ENCODE data around the gene MAD2L1BP. TPM values are rescaled to one million over a fixed set of nuclear protein-coding genes. Genes with fewer than 3 reads are reported as not detected.

MAD2L1BP gene
- total RNA-seq, 1 donor from 2014 or later: 24.4 TPM

DNA sequence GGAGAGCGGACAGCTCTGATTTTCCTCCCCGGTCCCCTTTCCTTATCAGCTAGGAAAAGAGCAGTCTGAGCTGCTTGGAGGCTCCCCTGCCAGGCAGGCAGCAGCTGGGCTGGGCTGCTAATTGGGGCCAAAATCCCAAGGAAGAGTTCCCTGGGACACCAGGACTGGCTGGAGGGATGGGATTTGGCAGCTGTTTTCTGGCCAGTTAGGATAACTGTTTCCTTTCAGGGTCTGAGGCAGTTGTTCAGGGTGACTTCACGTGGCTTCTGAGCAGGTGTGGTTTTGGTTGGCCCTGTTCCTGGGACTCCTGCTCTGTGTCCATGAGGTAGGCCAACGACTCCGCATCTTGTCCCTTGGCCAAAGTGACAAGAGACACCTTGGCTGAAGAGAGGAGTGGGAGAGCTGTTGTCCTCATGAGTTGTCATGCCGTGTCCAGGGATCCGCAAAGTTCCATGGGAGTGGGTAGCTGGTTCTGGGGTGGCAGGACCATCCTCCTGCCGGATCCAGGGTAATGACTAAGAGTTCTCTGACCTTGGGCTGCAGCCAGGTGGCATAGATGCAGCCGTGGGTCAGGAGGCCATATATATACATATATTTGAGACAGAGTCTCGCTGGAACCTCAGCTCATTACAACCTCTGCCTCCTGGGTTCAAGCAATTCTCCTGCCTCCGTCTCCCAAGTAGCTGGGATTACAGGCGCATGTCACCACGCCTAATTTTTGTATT is 30.7 kb downstream of the MAD2L1BP start:
- TF ChIP-seq, protein P1, sequence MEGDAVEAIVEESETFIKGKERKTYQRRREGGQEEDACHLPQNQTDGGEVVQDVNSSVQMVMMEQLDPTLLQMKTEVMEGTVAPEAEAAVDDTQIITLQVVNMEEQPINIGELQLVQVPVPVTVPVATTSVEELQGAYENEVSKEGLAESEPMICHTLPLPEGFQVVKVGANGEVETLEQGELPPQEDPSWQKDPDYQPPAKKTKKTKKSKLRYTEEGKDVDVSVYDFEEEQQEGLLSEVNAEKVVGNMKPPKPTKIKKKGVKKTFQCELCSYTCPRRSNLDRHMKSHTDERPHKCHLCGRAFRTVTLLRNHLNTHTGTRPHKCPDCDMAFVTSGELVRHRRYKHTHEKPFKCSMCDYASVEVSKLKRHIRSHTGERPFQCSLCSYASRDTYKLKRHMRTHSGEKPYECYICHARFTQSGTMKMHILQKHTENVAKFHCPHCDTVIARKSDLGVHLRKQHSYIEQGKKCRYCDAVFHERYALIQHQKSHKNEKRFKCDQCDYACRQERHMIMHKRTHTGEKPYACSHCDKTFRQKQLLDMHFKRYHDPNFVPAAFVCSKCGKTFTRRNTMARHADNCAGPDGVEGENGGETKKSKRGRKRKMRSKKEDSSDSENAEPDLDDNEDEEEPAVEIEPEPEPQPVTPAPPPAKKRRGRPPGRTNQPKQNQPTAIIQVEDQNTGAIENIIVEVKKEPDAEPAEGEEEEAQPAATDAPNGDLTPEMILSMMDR (IDR thresholded peaks at IDR 0.05; ENCODE audit: unreplicated experiment): no peak
- Mint-ChIP-seq H3K27me3 (ENCODE audit: low read depth) (no peaks in the 10 kb centered on the region), H3K36me3 (peaks cover 4% of the 10 kb centered on the region), H3K27ac (no peak overlapping the region), H3K4me1 (peaks cover 39% of the 10 kb centered on the region), H3K4me3 (no peak overlapping the region), H3K9me3 (peaks cover 3% of the 10 kb centered on the region)
- DNase-seq (ENCODE audit: low spot score in 2 of 2, unreplicated experiment in 2 of 2): no peak

DNA sequence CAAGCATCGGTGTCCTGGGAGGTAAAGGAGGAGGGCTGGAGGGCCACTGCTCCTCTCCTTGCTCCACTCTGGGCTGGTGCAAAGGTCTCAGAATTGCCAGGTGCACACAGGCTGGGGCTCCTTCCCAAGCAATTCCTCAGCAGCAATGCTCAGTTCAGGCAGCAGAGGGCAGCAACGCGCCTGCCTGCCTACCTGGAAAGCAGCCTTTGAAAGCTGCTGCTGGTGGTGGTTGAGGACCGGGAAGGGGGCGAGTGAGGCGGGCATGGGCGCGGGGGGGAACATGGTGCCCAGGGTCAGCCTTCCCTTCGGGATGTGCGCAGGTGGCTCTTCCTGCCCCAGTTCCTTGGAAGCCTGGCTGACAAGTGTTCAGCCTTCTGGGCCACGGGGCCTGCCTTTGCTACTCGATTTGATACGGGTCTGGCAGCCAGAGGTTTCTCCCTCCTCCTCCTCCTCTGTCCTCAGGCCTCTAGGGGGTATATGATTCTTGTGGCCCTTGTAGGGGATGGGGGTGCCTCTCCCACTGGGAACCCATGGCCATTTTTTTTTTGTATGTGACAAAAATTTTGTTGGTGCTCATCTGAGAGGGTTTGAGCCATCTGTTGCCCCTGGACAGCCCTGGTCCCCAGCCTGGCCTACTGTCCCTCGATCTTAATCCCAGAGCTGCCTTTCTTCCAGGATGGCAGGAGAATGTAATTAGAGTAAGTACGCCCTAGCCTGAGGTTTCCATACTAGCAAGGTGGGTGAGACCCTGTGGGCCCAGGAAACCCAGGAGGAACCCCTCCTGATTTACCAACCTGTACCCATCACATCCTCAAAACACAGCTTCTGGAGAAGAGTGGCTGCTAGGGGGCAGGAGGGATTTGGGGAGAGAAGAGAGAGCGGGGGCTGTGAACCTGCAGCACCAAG is 31.9 kb downstream of the MAD2L1BP start:
- peaks cover 4% of the 10 kb centered on the region for H3K36me3 Mint-ChIP-seq
- peak overlapping the region; percentile 89 for H3K27ac Mint-ChIP-seq
- H3K4me1 Mint-ChIP-seq: peaks cover 44% of the 10 kb centered on the region
- DNase-seq (ENCODE audit: low spot score in 2 of 2, unreplicated experiment in 2 of 2): peak; percentile 59 to 94
- no peaks in the 10 kb centered on the region for H3K27me3 Mint-ChIP-seq (ENCODE audit: low read depth)
- H3K9me3 Mint-ChIP-seq: no peaks in the 10 kb centered on the region
- peak overlapping the region; percentile 56 for H3K4me3 Mint-ChIP-seq
- TF ChIP-seq, protein P1 (IDR thresholded peaks at IDR 0.05; ENCODE audit: unreplicated experiment): peak; percentile 83

DNA sequence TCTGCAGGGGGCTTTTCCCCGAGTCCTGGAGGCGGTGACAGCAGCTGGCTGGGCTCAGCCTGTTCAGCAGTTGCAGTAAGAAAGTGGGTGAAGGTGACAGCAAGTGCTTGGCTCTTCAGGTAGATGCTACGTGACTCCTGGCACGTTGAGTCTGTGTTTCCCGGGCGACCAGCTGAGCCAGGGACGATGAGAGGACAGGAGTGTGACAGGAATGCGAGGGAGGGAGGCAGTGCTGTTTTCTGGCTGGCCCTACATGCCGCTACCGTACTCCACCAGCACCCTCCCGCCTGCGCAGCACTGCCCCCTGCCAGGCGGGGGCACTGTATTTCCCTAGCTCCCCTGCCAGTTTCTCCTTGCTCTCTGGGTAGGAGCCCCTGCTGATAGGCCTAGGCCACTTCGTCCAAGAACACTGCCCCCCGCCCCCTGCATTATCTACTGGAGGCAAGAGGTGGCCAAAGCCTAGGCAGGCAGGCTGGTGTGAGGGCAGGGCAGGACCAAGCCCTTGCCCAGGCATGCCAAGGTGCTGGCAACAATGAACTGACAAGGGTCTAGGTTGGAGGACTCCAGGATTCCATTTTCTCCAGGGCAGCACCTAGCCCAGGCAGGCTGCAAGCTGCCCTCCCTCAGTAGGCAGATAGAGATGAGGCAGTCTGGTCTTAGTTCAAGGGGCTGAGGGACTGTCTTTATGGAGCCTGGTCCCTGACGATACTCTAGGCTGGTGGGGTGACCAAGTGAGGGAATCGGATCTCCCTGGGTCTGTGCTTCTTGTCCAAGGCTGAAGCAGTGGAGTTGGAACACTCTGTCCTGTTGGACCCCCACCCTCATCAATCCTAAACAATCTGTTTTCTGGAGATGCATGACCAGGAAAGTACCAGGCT is 32.8 kb downstream of the MAD2L1BP start:
- Mint-ChIP-seq H3K36me3 (peaks cover 4% of the 10 kb centered on the region), H3K4me3 (peak overlapping the region; percentile 56), H3K27me3 (ENCODE audit: low read depth) (no peaks in the 10 kb centered on the region), H3K4me1 (peaks cover 53% of the 10 kb centered on the region), H3K27ac (peak overlapping the region; percentile 89), H3K9me3 (no peaks in the 10 kb centered on the region)
- DNase-seq (ENCODE audit: low spot score in 2 of 2, unreplicated experiment in 2 of 2): peak in 1 of 2 experiments; percentile 61
- TF ChIP-seq, protein P1 (IDR thresholded peaks at IDR 0.05; ENCODE audit: unreplicated experiment): no peak

DNA sequence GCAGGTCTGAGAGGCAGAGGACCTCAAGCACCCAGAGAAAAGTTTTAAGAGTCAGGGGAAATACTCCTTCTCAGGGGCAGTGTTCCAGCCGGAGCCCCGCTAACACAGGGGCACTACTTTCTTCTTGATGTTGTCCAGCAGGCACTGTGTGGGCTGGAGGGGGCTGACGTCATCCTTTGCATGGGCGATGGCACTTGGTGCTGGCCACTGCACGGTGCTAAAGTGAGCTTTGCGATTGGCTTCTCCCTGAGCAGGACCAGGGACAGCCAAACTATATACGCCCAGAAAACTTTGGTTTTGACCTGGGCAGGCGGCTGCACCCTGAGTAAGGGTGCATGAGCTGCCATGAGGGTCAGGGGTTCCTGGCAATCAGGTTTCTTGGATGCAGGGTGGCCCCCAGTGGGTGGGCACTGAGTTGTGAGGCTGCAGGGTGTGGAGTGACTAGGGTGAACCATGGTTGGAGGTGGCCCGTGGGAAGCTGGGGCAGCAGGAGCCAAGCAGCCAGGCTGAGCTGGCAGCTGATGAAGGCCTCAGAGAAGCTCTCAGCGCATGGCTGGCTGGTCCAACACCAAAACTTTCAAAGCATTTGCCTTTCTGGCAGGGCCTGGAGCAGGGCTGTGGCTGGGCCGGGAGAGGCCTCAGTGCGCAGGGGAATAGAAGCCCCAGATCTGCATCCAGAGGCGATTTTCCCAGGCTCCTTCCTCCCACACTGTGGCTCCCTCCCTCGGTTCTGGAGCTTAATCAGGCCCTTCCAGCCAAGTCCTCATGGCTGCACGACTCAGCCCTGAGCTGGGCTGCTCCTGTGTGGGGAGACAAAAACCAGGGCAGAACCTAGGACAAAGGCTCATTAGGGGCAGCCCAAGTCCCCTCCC is 33.6 kb downstream of the MAD2L1BP start:
- no peak overlapping the region for H3K4me3 Mint-ChIP-seq
- H3K4me1 Mint-ChIP-seq: peaks cover 61% of the 10 kb centered on the region
- TF ChIP-seq, protein P1 (IDR thresholded peaks at IDR 0.05; ENCODE audit: unreplicated experiment): no peak
- no peaks in the 10 kb centered on the region for H3K9me3 Mint-ChIP-seq
- no peaks in the 10 kb centered on the region for H3K27me3 Mint-ChIP-seq (ENCODE audit: low read depth)
- no peak for DNase-seq (ENCODE audit: low spot score in 2 of 2, unreplicated experiment in 2 of 2)
- H3K27ac Mint-ChIP-seq: peak overlapping the region; percentile 89
- peaks cover 5% of the 10 kb centered on the region for H3K36me3 Mint-ChIP-seq
